Loucy (cell line): ENCODE measurements around the gene DHFR.

Source experiments
- CTCF ChIP-seq: fragments of 200-600 bp; sonication (generic); conservative IDR thresholded peaks from 2 replicates; pipeline ENCODE4 v1.5.1; 2014; ENCODE audit warnings: mild to moderate bottlenecking, antibody characterized with exemption, low read length
- EZH2phosphoT487 ChIP-seq: fragments of 200-600 bp; IDR thresholded peaks from 2 replicates; pipeline ENCODE4 v1.6.1; 2018; ENCODE audit warnings: antibody characterized with exemption, mild to moderate bottlenecking, moderate library complexity, borderline replicate concordance

- TF ChIP-seq CTCF (no peak), EZH2phosphoT487 (no peak)
These were observed 7.9 kb downstream of the DHFR start for GRCh38 chr5:80646926-80647325.
